Esophagus muscularis mucosa (tissue), 4 donors: ENCODE measurements around the gene CRKL.

ENCODE experiments used
- EP300 ChIP-seq: sonication (generic); formaldehyde crosslinking; IDR thresholded peaks from one replicate; pipeline ENCODE4 v1.6.1; 2017; ENCODE audit warnings: antibody characterized with exemption
- POLR2A ChIP-seq: fragments of 450-650 bp; IDR thresholded peaks from one replicate; pipeline ENCODE4 v1.6.1; 2017; ENCODE audit warnings: antibody characterized with exemption, moderate library complexity, mild to moderate bottlenecking, low read depth
- POLR2AphosphoS5 ChIP-seq, 2 donors: sonication (generic); formaldehyde crosslinking; IDR thresholded peaks; one replicate each; pipeline ENCODE4 v1.6.1; 2017; ENCODE audit warnings: antibody characterized with exemption in 2 of 2
- TF ChIP-seq, protein P1 (sequence below), 3 experiments: fragments of 200-600 bp in 2 of 3; fragments of 450-650 bp in 1 of 3; sonication (generic) in 2 of 3; IDR thresholded peaks; one replicate each; pipeline ENCODE4 v1.5.1; 2017 to 2019; ENCODE audit warnings: antibody characterized with exemption in 3 of 3, mild to moderate bottlenecking in 2 of 3, moderate library complexity in 1 of 3

DNA sequence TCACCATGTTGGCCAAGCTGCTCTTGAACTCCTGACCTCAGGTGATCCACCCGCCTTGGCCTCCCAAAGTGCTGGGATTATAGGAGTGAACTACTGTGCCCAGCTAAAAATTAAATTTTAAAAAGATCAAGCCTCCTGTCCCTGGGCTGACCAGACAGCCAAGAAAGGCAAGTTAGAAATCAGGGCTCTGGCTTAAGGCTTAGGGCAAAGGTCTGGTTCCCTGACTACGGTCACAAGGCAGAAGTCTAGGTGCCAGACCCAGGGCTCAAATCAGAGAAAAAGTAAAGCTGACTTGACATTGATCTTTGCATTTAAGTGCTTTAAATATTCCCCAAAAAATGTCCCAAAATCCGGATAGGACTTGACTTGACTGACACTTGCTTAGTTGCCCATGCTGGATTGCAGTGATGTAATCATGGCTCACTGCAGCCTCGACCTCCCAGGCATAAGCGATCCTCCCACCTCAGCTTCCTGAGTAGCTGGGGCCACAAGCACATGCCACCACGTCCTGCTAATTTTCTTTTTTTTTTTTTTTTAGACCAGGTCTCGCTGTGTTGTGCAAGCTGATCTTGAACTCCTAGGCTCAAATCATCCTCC lies 17.3 kb upstream of the CRKL start:
- no peak for TF ChIP-seq POLR2A
- no peak for TF ChIP-seq POLR2AphosphoS5 (IDR thresholded peaks at IDR 0.05)
- TF ChIP-seq EP300, result no peak
- TF ChIP-seq, protein P1, sequence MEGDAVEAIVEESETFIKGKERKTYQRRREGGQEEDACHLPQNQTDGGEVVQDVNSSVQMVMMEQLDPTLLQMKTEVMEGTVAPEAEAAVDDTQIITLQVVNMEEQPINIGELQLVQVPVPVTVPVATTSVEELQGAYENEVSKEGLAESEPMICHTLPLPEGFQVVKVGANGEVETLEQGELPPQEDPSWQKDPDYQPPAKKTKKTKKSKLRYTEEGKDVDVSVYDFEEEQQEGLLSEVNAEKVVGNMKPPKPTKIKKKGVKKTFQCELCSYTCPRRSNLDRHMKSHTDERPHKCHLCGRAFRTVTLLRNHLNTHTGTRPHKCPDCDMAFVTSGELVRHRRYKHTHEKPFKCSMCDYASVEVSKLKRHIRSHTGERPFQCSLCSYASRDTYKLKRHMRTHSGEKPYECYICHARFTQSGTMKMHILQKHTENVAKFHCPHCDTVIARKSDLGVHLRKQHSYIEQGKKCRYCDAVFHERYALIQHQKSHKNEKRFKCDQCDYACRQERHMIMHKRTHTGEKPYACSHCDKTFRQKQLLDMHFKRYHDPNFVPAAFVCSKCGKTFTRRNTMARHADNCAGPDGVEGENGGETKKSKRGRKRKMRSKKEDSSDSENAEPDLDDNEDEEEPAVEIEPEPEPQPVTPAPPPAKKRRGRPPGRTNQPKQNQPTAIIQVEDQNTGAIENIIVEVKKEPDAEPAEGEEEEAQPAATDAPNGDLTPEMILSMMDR (IDR thresholded peaks at IDR 0.05), result no peak
